Breast epithelium (tissue), 4 donors: ENCODE measurements around the gene BTG1. TPM values are rescaled to one million over a fixed set of nuclear protein-coding genes. Genes with fewer than 3 reads are reported as not detected.

Experiments used
- DNase-seq, 2 donors: peaks; one replicate each; pipeline ENCODE4 v3.0.0-alpha.2; 2019; ENCODE audit warnings: low spot score in 2 of 2
- H3K27ac ChIP-seq, 2 donors: fragments of 200-600 bp; sonication (generic) in 1 of 2; one replicate each; pipeline ENCODE4 v1.5.1; 2016 to 2019; ENCODE audit warnings: mild to moderate bottlenecking in 1 of 2
- H3K27me3 ChIP-seq, 2 donors: fragments of 200-600 bp; sonication (generic) in 1 of 2; one replicate each; pipeline versions ENCODE4 v1.5.1 to v1.6.0; 2017 to 2019; ENCODE audit warnings: control low read depth in 1 of 2, mild to moderate bottlenecking in 1 of 2
- H3K36me3 ChIP-seq: fragments of 200-600 bp; one replicate; pipeline ENCODE4 v1.5.1; 2019
- H3K4me1 ChIP-seq, 2 donors: fragments of 200-600 bp; sonication (generic); one replicate each; pipeline ENCODE4 v1.5.1; 2016 to 2019; ENCODE audit warnings: control low read depth in 1 of 2
- H3K4me3 ChIP-seq, 3 donors: fragments of 200-600 bp; sonication (generic); 1 replicate in 2 of 3; 2 replicates in 1 of 3; pipeline ENCODE4 v1.5.1; 2016 to 2019; ENCODE audit warnings: mild to moderate bottlenecking in 3 of 3, moderate library complexity in 2 of 3
- H3K9me3 ChIP-seq, 2 donors: fragments of 200-600 bp; sonication (generic) in 1 of 2; one replicate each; pipeline ENCODE4 v1.5.1; 2016 to 2019; ENCODE audit warnings: control low read depth in 1 of 2
- CTCF ChIP-seq, 3 donors: fragments of 450-650 bp; IDR thresholded peaks; one replicate each; pipeline ENCODE4 v1.5.1; 2016 to 2017; ENCODE audit warnings: antibody characterized with exemption in 3 of 3, mild to moderate bottlenecking in 3 of 3, moderate library complexity in 3 of 3
- POLR2A ChIP-seq: fragments of 450-650 bp; IDR thresholded peaks from one replicate; pipeline ENCODE4 v1.6.1; 2016; ENCODE audit warnings: antibody characterized with exemption, mild to moderate bottlenecking, moderate library complexity
- POLR2AphosphoS5 ChIP-seq, 3 donors: sonication (generic); formaldehyde crosslinking; IDR thresholded peaks; one replicate each; pipeline ENCODE4 v1.6.1; 2017; ENCODE audit warnings: antibody characterized with exemption in 3 of 3
- intact Hi-C: fragments of 100-400 bp; cut with DNase I; formaldehyde crosslinking; loops from one replicate; pipeline ENCODE4 v1.15.1; 2023; ENCODE audit warnings: low total_unique reads
- total RNA-seq, 3 donors: library from RNA; depleted of rRNA; stranded (reverse); fragments of >200 nt; gene quantifications; one replicate each; pipeline ENCODE4 v1.1.0, GENCODE V29; 2016

Gene BTG1
- total RNA-seq, 3 donors from 2014 or later = 83.9 to 106 (median 96.3) TPM

GRCh38 chr12:92140896-92141536, 4.6 kb downstream of the BTG1 start:
- Histone ChIP-seq H3K4me1 (peaks cover 0 to 14% of the 10 kb centered on the region in 2 donors), H3K36me3 (no peaks in the 10 kb centered on the region), H3K27ac (peak overlapping the region; percentile 96 to 99), H3K9me3 (no peaks in the 10 kb centered on the region), H3K4me3 (peak overlapping the region; percentile 66 to 100 (median 95)), H3K27me3 (no peaks in the 10 kb centered on the region)
- DNase-seq = no peak
- intact Hi-C loops = no loop called here
- TF ChIP-seq CTCF (IDR thresholded peaks at IDR 0.05) = no peak
- no peak for TF ChIP-seq POLR2AphosphoS5 (IDR thresholded peaks at IDR 0.05)
- TF ChIP-seq POLR2A = no peak

GRCh38 chr12:92140156-92140555, 5.5 kb downstream of the BTG1 start:
- no peak for DNase-seq
- intact Hi-C loops = no loop called here
- peak overlapping the region; percentile 96 to 99 for H3K27ac ChIP-seq

GRCh38 chr12:92139634-92140150, 6.0 kb downstream of the BTG1 start:
- Histone ChIP-seq H3K9me3 (no peaks in the 10 kb centered on the region), H3K4me1 (peaks cover 0 to 14% of the 10 kb centered on the region in 2 donors), H3K27me3 (no peaks in the 10 kb centered on the region), H3K36me3 (no peaks in the 10 kb centered on the region), H3K4me3 (peak overlapping the region; percentile 66 to 100 (median 95)), H3K27ac (peak overlapping the region; percentile 96 to 99)
- DNase-seq = no peak
- TF ChIP-seq POLR2AphosphoS5 (IDR thresholded peaks at IDR 0.05) (no peak), POLR2A (no peak), CTCF (IDR thresholded peaks at IDR 0.05) (no peak)
- intact Hi-C loops = no loop called here

More at GRCh38 chr12:92140156-92140555, 5.5 kb downstream of the BTG1 start:
- Histone ChIP-seq H3K9me3 (no peaks in the 10 kb centered on the region), H3K4me3 (peak overlapping the region; percentile 66 to 100 (median 95)), H3K4me1 (peaks cover 0 to 14% of the 10 kb centered on the region in 2 donors), H3K36me3 (no peaks in the 10 kb centered on the region), H3K27me3 (no peaks in the 10 kb centered on the region)
- TF ChIP-seq POLR2A (no peak), POLR2AphosphoS5 (IDR thresholded peaks at IDR 0.05) (no peak), CTCF (IDR thresholded peaks at IDR 0.05) (no peak)

- H3K36me3 ChIP-seq = no peaks in the 10 kb centered on the region
- peak overlapping the region; percentile 66 to 100 (median 95) for H3K4me3 ChIP-seq
- H3K4me1 ChIP-seq = peaks cover 7 to 17% of the 10 kb centered on the region in 2 donors
- H3K27me3 ChIP-seq = no peaks in the 10 kb centered on the region
- intact Hi-C loops = no loop called here
- no peak for DNase-seq
- TF ChIP-seq POLR2A (no peak), CTCF (IDR thresholded peaks at IDR 0.05) (no peak), POLR2AphosphoS5 (IDR thresholded peaks at IDR 0.05) (no peak)
- peak overlapping the region; percentile 35 to 96 for H3K27ac ChIP-seq
- H3K9me3 ChIP-seq = no peaks in the 10 kb centered on the region
Measured at GRCh38 chr12:92138626-92139025, 7.0 kb downstream of the BTG1 start.

GRCh38 chr12:92138144-92138543, 7.5 kb downstream of the BTG1 start:
- Histone ChIP-seq H3K4me3 (peak overlapping the region; percentile 66 to 100 (median 95)), H3K27me3 (no peaks in the 10 kb centered on the region), H3K36me3 (no peaks in the 10 kb centered on the region), H3K4me1 (peaks cover 8 to 17% of the 10 kb centered on the region in 2 donors), H3K9me3 (no peaks in the 10 kb centered on the region), H3K27ac (peak overlapping the region; percentile 35 to 96)
- no peak for TF ChIP-seq CTCF (IDR thresholded peaks at IDR 0.05)
- no peak for TF ChIP-seq POLR2AphosphoS5 (IDR thresholded peaks at IDR 0.05)
- TF ChIP-seq POLR2A = no peak
- DNase-seq = no peak
- intact Hi-C loops = no loop called here
